ENCODE data around the gene CBX8. TPM values are rescaled to one million over a fixed set of nuclear protein-coding genes. Genes with fewer than 3 reads are reported as not detected.

CBX8 gene
- total RNA-seq, 1 donor from 2014 or later = 2.7 TPM

GRCh38 chr17:79835470-79835899 is 38.6 kb upstream of the CBX8 start:
- DNase-seq = no peak

GRCh38 chr17:79834565-79835469 is 37.9 kb upstream of the CBX8 start:
- peak; percentile 54 for DNase-seq

DNA sequence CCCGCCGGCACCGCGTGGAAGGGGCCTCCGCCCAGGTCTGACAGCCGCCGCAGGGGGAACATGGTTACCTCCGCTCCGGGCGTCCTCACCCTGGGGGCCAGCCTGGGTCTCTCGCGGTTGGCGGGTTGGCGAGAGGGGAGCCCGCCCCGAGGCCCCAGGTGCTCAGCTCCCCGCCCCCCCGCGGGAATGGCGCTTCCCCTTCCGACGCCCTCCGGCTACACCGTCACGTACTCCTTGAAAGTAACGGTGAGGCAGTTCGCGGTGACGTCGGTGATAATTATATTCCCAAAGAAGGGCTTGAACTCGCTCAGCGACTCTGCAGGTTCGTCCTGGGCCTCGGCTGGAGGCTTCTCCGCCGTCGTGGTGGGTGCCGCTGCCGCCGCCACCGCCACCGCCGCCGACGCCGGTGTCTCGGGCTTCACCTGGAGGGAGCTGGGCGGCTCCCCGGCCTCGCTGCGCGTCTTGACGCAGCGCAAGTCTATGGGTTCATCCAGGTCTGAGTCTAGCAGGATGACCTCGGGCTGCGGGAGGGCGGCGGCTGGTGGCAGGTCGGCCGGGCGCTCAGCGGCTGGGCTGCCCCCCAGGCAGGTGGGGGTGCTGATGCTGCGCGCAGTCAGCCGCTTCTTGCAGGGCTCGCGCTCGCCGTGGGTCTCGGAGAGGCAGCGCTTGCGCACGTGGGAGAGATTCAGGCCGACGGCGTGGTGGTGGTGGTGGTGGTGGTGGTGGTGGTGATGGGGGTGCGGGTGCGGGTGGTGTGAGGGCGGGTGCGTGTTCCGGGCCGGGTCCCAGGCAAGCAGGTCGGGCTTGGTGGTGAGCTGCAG is 37.1 kb upstream of the CBX8 start:
- no peak for DNase-seq

DNA sequence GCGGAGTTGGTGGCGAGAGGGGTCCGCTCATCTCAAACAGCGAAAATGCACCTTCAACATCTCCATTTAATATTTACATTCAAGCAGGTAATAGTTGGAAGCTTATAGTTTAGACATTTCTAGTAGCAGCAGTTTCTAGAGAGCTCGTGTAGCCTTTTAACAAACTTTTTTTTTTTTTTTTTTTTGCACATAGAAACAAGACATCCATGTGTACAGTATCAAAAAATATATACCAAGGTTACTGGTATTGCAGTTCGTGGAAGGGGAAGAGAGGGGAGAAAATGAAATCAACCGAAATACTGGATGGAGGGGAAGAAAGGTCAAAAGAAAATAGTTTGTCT is 36.2 kb upstream of the CBX8 start:
- DNase-seq = no peak

DNA sequence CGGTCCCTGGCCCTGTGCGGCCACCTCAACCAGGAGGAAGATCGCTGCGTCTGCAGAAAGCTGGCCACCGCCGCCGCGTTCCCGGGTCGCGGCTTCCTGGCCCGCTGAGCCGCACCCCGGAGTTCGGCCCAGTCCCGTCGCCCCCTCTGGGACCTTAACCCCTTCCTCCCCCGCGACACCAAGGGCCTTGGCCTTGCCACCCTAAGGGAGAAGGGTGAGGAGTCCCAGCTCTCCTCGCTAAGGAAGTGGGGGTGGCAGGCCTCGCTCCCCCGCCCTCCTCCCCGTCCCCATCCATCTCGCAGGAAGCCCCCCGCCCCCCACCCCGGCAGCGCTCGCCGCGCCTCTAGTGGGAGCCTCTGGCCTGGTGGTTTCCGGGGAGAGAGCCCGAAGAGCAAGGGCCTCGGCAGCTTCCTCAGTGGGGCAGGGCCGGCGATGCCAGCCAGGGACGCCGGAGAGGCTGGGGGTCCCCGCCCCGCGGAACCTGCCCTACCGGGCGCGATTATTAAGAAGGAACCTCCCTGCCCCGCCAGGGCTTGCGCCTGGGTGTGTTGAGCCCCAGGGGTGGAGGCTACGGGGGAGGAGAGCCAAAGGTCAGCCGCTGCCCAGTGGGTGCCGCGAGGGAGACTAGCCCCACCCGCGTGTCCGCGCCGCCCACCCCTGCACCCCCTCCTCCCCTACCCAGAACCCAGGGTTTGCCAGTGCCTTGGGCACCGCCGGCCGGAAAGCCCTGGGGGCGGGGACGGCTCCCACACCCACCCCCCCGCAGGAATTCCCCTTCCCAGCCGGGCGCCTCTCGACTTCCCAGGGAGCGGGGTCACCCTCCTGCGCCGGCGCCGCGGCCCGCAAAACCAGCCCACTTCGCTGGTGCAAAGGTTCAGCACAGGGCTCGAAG is 35.6 kb upstream of the CBX8 start:
- DNase-seq = no peak

DNA sequence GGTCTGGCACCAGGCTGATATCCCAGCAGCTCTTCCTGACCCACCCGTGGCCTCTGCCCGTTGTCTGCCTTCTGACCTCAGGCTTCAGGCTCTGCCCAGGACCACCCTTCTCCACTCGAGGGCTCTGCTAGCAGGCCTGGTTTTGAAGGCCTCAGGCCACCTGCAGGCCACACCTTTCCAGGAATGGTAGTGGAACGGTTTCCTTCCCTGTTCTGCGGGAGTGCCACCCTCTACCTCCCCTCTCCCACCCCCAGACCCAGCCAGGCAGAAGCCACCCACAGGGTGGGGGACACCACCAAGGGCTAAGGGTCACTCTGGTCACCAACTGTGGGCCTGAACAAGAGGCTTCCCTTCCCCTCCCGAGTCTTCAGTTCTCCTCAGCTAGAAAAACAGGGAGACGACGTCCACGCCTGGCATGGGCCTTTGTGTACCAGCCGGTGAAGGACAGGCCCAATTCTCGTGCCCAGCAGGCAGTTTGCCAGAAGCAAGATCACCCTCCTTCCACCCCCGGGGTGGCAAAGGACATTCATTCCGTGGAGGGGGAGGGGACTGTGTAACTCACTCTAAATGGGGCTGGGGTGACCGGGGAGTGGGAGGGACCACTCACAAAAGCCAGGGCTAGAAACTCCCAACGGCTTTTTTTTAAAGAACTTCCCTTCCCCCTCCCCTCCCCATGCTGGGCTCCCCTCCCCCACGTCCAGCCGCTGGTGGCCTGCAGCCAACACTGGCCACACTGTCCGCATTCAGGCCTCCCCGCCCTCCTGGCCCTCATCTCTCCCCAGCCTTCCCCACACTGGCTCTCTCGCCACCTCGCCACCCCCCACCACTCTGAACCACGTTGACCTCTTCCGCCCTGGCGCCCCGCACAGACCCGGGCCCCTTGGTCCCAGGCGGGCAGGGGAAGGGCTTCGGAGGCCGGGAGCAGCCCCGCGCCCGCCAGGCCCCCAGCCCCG is 34.7 kb upstream of the CBX8 start:
- no peak for DNase-seq

DNA sequence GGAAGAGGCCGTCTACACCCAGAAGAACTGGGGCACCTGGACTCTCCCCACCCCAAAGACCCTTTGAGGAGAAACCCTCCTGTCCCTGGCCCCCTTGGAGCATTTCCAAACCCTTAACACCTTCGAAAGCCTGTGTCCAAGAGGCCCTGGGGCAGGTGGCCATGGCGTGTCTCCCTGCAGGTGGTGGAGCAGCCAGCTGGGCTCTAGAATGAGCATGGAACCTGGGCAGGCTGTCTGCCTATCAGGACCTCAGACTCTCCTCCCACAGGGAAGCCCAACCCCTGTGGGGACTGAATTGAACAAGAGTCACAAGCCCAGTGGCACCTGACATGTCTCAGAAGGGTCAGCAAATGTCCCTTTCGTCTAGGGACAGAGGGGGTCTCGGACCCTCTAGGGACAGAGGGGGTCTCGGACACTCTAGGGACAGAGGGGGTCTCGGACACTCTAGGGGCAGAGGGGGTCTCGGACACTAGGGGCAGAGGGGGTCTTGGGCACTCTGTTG is 33.9 kb upstream of the CBX8 start:
- DNase-seq = no peak

- DNase-seq = no peak
Measured at GRCh38 chr17:79830303-79830702, 33.4 kb upstream of the CBX8 start.

- DNase-seq = no peak
Measured at GRCh38 chr17:79829457-79829856, 32.6 kb upstream of the CBX8 start.

GRCh38 chr17:79829004-79829403 is 32.1 kb upstream of the CBX8 start:
- no peak for DNase-seq

GRCh38 chr17:79826841-79827578 is 30.1 kb upstream of the CBX8 start:
- no peak for DNase-seq

DNA sequence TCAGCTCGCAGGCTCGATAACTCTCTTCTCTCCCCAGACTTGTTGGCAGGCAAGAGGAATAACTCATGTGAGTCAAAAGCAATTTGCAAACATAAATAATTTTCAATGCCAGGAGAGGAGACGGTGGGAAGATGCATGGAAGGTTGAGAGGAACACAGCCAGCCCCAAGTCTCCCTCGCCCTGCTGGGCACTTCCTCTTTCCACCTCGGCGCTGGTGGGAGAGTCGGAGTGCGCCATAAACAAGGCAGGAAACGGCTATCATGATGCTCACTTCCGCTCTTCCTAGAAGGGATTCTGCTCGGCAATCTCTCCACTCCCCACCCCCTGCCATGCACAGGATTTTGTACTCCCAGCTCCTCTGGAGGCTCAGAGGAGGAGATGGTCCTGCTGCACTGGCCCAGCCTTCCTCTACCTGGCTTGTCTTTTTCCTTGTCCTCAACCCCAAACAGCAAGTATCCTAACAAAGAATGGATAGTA is 29.4 kb upstream of the CBX8 start:
- DNase-seq = no peak

- no peak for DNase-seq
Measured at GRCh38 chr17:79825580-79825921, 28.7 kb upstream of the CBX8 start.

- no peak for DNase-seq
Measured at GRCh38 chr17:79824893-79825579, 28.2 kb upstream of the CBX8 start.

GRCh38 chr17:79824234-79824633 is 27.4 kb upstream of the CBX8 start:
- no peak for DNase-seq

DNA sequence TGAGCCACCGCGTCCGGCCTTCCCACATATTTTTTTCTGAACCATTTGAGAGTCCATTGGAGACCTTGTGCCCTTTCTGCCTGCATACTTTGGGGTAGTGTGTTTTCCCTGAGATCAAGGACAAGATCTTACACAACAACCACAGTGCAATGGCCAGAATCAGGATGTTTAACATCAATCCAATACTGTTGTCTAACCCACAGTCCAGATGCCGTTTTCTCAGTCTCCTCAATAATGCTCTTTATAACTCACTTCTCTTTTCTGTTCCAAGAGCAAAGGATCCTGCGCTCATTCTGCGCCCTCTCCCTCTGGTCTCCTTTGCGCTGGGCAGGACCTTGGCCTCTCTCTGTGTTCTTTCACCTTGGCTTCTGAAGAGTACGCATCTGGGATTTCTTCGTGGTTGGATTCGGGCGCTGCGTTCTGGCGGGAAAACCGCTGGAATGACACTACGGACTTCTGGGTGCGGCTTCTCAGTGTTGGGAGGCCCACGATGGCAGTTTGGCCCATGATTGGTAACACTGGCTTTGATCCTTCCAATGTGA is 25.8 kb upstream of the CBX8 start:
- no peak for DNase-seq

DNA sequence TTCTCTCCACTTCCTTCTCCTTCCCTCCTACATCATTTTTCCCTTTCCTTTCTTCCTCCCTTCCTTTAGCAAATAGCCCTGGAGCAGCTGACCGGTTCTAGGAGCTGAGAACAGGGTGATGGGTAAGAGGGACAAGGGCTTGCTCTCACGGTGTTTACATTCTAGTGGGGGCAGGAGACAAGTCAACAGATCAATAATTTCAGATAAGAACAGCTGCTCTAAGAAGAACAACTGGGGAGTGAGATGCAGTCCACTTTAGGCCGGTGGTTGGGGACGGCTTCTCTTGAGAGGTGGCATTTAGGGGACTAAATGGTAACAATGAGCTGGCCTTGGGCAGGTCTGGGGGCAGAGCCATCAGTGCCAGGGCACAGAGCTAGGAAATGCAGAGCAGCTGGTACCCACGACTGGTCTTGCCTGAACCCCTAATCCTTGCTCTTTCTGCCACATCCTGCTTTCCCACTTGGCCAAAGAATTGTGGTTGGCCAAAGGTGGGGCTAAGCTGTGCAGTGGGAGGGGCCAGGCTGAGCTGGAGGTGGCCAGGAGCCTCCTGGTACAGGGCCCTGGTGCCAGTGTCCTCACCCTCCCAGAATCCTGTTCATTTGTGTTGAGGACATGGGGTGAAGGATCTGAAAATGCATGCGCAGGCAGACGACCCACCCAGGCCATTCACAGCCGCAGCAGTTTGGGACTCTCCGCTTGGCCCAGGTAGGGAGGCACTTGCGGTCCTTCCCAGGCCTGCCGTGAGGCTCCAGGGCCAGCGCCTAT is 24.6 kb upstream of the CBX8 start:
- no peak for DNase-seq

DNA sequence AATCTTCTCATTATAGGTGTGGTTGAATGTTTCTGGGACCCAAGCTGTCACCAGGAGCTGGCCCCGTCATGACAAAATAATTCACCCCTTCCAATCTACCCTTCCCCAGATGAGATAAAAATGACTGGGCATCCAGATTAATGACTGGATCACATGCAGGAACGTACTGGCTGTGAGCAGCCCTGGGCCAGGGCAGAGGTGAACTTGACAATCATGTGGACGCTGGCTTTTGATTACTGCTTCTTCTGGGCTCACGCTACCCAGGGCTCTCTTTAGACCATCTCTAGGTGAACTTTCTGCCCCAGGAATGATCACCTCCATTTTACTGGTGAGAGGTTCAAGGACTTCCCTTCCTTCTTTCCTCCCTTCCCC is 24.1 kb upstream of the CBX8 start:
- DNase-seq = no peak
